ENCODE measurements around the gene ODF4. TPM values are rescaled to one million over a fixed set of nuclear protein-coding genes. Genes with fewer than 3 reads are reported as not detected.
"Not testable (repeated sequence)": the region's sequence is repeated elsewhere in the genome, so short reads cannot be mapped to it uniquely, and the experiment has no call there.

ODF4 gene
- polyA plus RNA-seq, 1 experiment: not detected

GRCh38 chr17:8366231-8366630 lies 26.6 kb downstream of the ODF4 start:
- ChIA-PET POLR2A (no interaction called here), CTCF (no interaction called here)
- TF ChIP-seq CTCF (IDR thresholded peaks at IDR 0.05; ENCODE audit: insufficient read depth, low read depth, low read length): no peak
- Histone ChIP-seq H3K4me3 (ENCODE audit: low read depth, low read length) (no peak overlapping the region), H3K36me3 (ENCODE audit: control insufficient read depth, insufficient read depth, low read length) (peaks cover 2% of the 10 kb centered on the region), H3K27me3 (ENCODE audit: control insufficient read depth, insufficient read depth, low read length) (no peaks in the 10 kb centered on the region)
- DNase-seq (ENCODE audit: low read depth): no peak

- no peak overlapping the region for H3K4me3 ChIP-seq (ENCODE audit: low read depth, low read length)
- no peak for TF ChIP-seq CTCF (IDR thresholded peaks at IDR 0.05; ENCODE audit: insufficient read depth, low read depth, low read length)
- ChIA-PET CTCF (interaction anchor here (1.7 kb wide), 1 partner anchor 14 kb away, joined by 8 read pairs; no protein-coding TSS in a partner anchor), POLR2A (no interaction called here)
- DNase-seq (ENCODE audit: low read depth): no peak
- no peaks in the 10 kb centered on the region for H3K27me3 ChIP-seq (ENCODE audit: control insufficient read depth, insufficient read depth, low read length)
- H3K36me3 ChIP-seq (ENCODE audit: control insufficient read depth, insufficient read depth, low read length): peaks cover 2% of the 10 kb centered on the region
These were observed 28.6 kb downstream of the ODF4 start for GRCh38 chr17:8368193-8368592.

- no peaks in the 10 kb centered on the region for H3K27me3 ChIP-seq (ENCODE audit: control insufficient read depth, insufficient read depth, low read length)
- no peak for DNase-seq (ENCODE audit: low read depth)
- TF ChIP-seq CTCF (IDR thresholded peaks at IDR 0.05; ENCODE audit: insufficient read depth, low read depth, low read length): no peak
- CTCF ChIA-PET: interaction anchor here (1.2 to 1.7 kb wide), 2 partner anchors 12 to 14 kb away, joined by 4 to 8 read pairs; no protein-coding TSS in a partner anchor
- POLR2A ChIA-PET: no interaction called here
- H3K36me3 ChIP-seq (ENCODE audit: control insufficient read depth, insufficient read depth, low read length): peaks cover 2% of the 10 kb centered on the region
- no peak overlapping the region for H3K4me3 ChIP-seq (ENCODE audit: low read depth, low read length)
These were observed 30.3 kb downstream of the ODF4 start for GRCh38 chr17:8369944-8370343.

- no peak for TF ChIP-seq CTCF (IDR thresholded peaks at IDR 0.05; ENCODE audit: insufficient read depth, low read depth, low read length)
- DNase-seq (ENCODE audit: low read depth): no peak
- no peak overlapping the region for H3K4me3 ChIP-seq (ENCODE audit: low read depth, low read length)
- CTCF ChIA-PET: no interaction called here
- no peaks in the 10 kb centered on the region for H3K27me3 ChIP-seq (ENCODE audit: control insufficient read depth, insufficient read depth, low read length)
- H3K36me3 ChIP-seq (ENCODE audit: control insufficient read depth, insufficient read depth, low read length): peaks cover 3% of the 10 kb centered on the region
- POLR2A ChIA-PET: no interaction called here
These were observed 32.1 kb downstream of the ODF4 start for GRCh38 chr17:8371786-8372185.

- no peak for TF ChIP-seq CTCF (IDR thresholded peaks at IDR 0.05; ENCODE audit: insufficient read depth, low read depth, low read length)
- POLR2A ChIA-PET: no interaction called here
- H3K36me3 ChIP-seq (ENCODE audit: control insufficient read depth, insufficient read depth, low read length): peaks cover 4% of the 10 kb centered on the region
- H3K4me3 ChIP-seq (ENCODE audit: low read depth, low read length): no peak overlapping the region
- CTCF ChIA-PET: no interaction called here
- H3K27me3 ChIP-seq (ENCODE audit: control insufficient read depth, insufficient read depth, low read length): no peaks in the 10 kb centered on the region
- DNase-seq (ENCODE audit: low read depth): no peak
These were observed 32.8 kb downstream of the ODF4 start for GRCh38 chr17:8372422-8372821.

- H3K4me3 ChIP-seq (ENCODE audit: low read depth, low read length); H3K36me3 ChIP-seq (ENCODE audit: control insufficient read depth, insufficient read depth, low read length); H3K27me3 ChIP-seq (ENCODE audit: control insufficient read depth, insufficient read depth, low read length); POLR2A ChIA-PET; DNase-seq (ENCODE audit: low read depth); CTCF ChIA-PET: not testable (repeated sequence)
These were observed 34.2 kb downstream of the ODF4 start for GRCh38 chr17:8373856-8374255.
